ENCODE data around the gene SH3RF2. TPM values are rescaled to one million over a fixed set of nuclear protein-coding genes. Genes with fewer than 3 reads are reported as not detected.

Gene SH3RF2
- total and polyA plus RNA-seq, 2 of the 13 experiments (the other 11 are each of a cell fraction or from before 2014, with no cell fraction given) = 2.6 to 3.7 TPM

DNA sequence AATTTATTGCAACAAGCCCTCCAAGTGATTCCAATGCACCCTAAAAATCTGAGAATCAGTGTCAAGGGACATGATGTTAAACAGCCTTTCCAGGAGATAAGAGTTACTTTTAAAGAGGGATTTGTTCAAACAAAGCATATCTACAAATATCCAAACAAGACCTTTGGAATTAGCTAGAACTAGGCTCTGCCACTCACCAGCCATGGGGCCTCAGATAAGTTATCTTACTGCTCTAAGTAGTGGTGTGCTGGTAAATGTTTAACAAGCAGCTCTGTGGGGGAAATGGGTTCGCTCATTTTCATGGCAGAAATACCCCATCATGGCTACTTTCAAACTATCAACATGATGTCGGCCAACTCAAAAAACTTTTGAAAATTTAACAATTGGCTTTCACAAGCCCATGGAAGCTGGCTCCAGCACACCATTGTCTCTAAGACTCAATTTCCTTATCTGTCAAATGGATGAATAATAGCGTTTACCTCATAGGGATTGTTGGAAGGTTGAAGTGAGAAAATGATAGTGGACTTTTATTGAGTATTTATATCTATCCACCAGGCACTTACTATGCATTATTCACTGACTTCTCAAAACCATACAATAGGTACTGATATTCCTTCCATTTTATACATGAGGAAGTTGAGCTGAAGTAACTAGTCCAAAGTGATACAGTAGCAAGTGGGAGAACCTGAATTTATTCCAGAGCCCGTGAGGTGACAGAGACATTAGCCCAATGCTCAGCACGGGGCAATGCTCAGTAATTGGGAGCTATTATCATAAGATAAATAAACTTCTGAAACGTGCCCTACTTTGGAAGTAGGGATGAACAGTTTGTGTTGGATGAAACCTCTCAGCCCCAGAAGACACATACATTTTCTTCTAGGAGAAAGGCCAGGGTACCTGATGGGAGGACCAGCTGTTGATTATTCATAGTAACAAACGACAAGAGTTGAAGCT lies 43.2 kb downstream of the SH3RF2 start (continued):
- TF ChIP-seq, protein P1, sequence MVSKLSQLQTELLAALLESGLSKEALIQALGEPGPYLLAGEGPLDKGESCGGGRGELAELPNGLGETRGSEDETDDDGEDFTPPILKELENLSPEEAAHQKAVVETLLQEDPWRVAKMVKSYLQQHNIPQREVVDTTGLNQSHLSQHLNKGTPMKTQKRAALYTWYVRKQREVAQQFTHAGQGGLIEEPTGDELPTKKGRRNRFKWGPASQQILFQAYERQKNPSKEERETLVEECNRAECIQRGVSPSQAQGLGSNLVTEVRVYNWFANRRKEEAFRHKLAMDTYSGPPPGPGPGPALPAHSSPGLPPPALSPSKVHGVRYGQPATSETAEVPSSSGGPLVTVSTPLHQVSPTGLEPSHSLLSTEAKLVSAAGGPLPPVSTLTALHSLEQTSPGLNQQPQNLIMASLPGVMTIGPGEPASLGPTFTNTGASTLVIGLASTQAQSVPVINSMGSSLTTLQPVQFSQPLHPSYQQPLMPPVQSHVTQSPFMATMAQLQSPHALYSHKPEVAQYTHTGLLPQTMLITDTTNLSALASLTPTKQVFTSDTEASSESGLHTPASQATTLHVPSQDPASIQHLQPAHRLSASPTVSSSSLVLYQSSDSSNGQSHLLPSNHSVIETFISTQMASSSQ (IDR thresholded peaks at IDR 0.05; ENCODE audit: low read depth) = peak; percentile 98
- TF ChIP-seq, protein P1 (CRISPR knock-in tag; IDR thresholded peaks at IDR 0.05; ENCODE audit: borderline replicate concordance) = peak; percentile 99
- TF ChIP-seq ZNF510 (CRISPR knock-in tag; IDR thresholded peaks at IDR 0.05; ENCODE audit: low read depth) = no peak
- peak; percentile 90 for TF ChIP-seq NCOA2 (CRISPR knock-in tag; IDR thresholded peaks at IDR 0.05)
- TF ChIP-seq THAP11 (CRISPR knock-in tag; IDR thresholded peaks at IDR 0.05) = peak; percentile 36; the same call in 1 of the 2 replicates
- no peak for TF ChIP-seq FOXA1 (IDR thresholded peaks at IDR 0.05)
- TF ChIP-seq FOXA1 (CRISPR knock-in tag; IDR thresholded peaks at IDR 0.05) = peak; percentile 66
- TF ChIP-seq TAF15 (IDR thresholded peaks at IDR 0.05; ENCODE audit: low read depth, low read length, poor library complexity, severe bottlenecking) = no peak
- TF ChIP-seq SALL2 (CRISPR knock-in tag; IDR thresholded peaks at IDR 0.05) = no peak
- peak; percentile 87; the same call in 1 of the 2 replicates for TF ChIP-seq ZNF503 (CRISPR knock-in tag; IDR thresholded peaks at IDR 0.05)
- no peak for TF ChIP-seq MYNN (CRISPR knock-in tag; IDR thresholded peaks at IDR 0.05; ENCODE audit: low read depth)
- peak in 1 of 2 experiments; percentile 70; a peak in 2 of 4 replicates for TF ChIP-seq REST (IDR thresholded peaks at IDR 0.05; ENCODE audit: borderline replicate concordance in 1 of 2, low read depth in 1 of 2, low read length in 2 of 2)
- peak; percentile 54; the same call in 1 of the 2 replicates for TF ChIP-seq TBP (CRISPR knock-in tag; IDR thresholded peaks at IDR 0.05)
- TF ChIP-seq KLF11 (CRISPR knock-in tag; IDR thresholded peaks at IDR 0.05) = 0 out of 2 replicates have a peak, but pooled peaks have one; percentile 50
- TF ChIP-seq HOXA3 (CRISPR knock-in tag; IDR thresholded peaks at IDR 0.05) = peak; percentile 68
